K562 (cell line): Measurements from ENCODE around the gene TMEM131.

Source experiments
- EZH2 ChIP-seq: IDR thresholded peaks from 2 replicates; pipeline ENCODE4 v1.6.1; 2012; ENCODE audit warnings: low read depth, mild to moderate bottlenecking, inconsistent platforms, low read length, borderline replicate concordance
- HDAC2 ChIP-seq: fragments of 450-650 bp; IDR thresholded peaks from 2 replicates; pipeline ENCODE4 v1.6.1; 2016; ENCODE audit warnings: mild to moderate bottlenecking
- HMGXB4 ChIP-seq: sonication (generic); formaldehyde crosslinking; IDR thresholded peaks from 2 replicates; pipeline ENCODE4 v1.8.1; 2023; ENCODE audit warnings: mild to moderate bottlenecking, missing genetic modification reagents
- NR2C2 ChIP-seq, 2 experiments: fragments of 200-800 bp in 1 of 2; sonication (Bioruptor generic) in 1 of 2; sonication (generic) in 1 of 2; formaldehyde crosslinking in 1 of 2; IDR thresholded peaks; 2 replicates each; pipeline versions ENCODE4 v1.6.1 to v1.8.0; 2016 to 2022; ENCODE audit warnings: mild to moderate bottlenecking in 1 of 2, missing compliant biosample characterization in 1 of 2, missing genetic modification characterization in 1 of 2, missing genetic modification reagents in 1 of 2
- PCBP1 ChIP-seq: fragments of 200-400 bp; formaldehyde crosslinking; IDR thresholded peaks from 2 replicates; pipeline ENCODE4 v1.6.1; 2018; ENCODE audit warnings: mild to moderate bottlenecking, low read depth, low read length; ENCODE audit not compliant: poor library complexity, severe bottlenecking
- TFAM ChIP-seq: fragments of 250-450 bp; sonication (Bioruptor Pico); conservative IDR thresholded peaks from 2 replicates; pipeline ENCODE4 v1.5.0; 2021; ENCODE audit warnings: mild to moderate bottlenecking, moderate library complexity
- TF ChIP-seq, protein P1 (sequence below), 3 experiments: IDR thresholded peaks in 2 of 3; conservative IDR thresholded peaks in 1 of 3; 2 replicates each; pipeline ENCODE4 v1.5.1; 2011 to 2012; ENCODE audit warnings: low read length in 3 of 3, mild to moderate bottlenecking in 3 of 3, control low read depth in 2 of 3, improper control_type of control experiment in 1 of 3, inconsistent platforms in 1 of 3, low read depth in 1 of 3, mixed read lengths in 1 of 3, moderate library complexity in 1 of 3; ENCODE audit not compliant: insufficient read depth in 2 of 3

DNA sequence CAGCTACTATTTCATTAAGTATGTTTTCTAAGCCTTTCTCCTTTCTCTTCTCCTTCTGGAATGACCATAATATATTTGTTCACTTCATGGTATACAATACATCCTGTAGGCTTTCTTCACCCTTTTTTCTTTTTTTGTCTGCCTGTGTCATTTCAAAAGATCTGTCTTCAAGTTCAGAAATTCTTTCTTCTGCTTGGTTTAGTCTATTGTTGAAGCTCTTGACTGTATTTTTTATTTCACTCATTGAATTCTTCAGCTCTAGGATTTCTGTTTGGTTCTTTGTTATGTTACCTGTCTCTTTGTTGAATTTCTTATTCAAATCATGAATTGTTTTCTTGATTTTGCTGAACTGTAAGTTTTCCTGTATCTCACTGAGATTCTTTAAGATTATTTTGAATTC is 109.9 kb downstream of the TMEM131 start:
- no peak for TF ChIP-seq HDAC2
- TF ChIP-seq PCBP1: no peak
- TF ChIP-seq EZH2: no peak
- TF ChIP-seq HMGXB4 (CRISPR knock-in tag): no peak
- no peak for TF ChIP-seq NR2C2 (CRISPR knock-in tag; IDR thresholded peaks at IDR 0.05)
- no peak for TF ChIP-seq NR2C2 (tag; IDR thresholded peaks at IDR 0.05)
- TF ChIP-seq, protein P1, sequence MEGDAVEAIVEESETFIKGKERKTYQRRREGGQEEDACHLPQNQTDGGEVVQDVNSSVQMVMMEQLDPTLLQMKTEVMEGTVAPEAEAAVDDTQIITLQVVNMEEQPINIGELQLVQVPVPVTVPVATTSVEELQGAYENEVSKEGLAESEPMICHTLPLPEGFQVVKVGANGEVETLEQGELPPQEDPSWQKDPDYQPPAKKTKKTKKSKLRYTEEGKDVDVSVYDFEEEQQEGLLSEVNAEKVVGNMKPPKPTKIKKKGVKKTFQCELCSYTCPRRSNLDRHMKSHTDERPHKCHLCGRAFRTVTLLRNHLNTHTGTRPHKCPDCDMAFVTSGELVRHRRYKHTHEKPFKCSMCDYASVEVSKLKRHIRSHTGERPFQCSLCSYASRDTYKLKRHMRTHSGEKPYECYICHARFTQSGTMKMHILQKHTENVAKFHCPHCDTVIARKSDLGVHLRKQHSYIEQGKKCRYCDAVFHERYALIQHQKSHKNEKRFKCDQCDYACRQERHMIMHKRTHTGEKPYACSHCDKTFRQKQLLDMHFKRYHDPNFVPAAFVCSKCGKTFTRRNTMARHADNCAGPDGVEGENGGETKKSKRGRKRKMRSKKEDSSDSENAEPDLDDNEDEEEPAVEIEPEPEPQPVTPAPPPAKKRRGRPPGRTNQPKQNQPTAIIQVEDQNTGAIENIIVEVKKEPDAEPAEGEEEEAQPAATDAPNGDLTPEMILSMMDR (IDR thresholded peaks at IDR 0.05 in 2 of 3, conservative IDR thresholded peaks at IDR 0.05 in 1 of 3; ENCODE audit: insufficient read depth in 2 of 3, low read depth in 1 of 3, low read length in 3 of 3): no peak
- TF ChIP-seq TFAM (CRISPR knock-in tag): no peak
